CD1c-positive myeloid dendritic cell (primary cell): ENCODE results near the gene SYT11.
"Not testable (repeated sequence)": the region's sequence is repeated elsewhere in the genome, so short reads cannot be mapped to it uniquely, and the experiment has no call there.

ENCODE experiments used
- DNase-seq: peaks from one replicate; pipeline ENCODE4 v3.0.0-alpha.2; 2016; ENCODE audit errors: extremely low spot score

Gene SYT11

DNA sequence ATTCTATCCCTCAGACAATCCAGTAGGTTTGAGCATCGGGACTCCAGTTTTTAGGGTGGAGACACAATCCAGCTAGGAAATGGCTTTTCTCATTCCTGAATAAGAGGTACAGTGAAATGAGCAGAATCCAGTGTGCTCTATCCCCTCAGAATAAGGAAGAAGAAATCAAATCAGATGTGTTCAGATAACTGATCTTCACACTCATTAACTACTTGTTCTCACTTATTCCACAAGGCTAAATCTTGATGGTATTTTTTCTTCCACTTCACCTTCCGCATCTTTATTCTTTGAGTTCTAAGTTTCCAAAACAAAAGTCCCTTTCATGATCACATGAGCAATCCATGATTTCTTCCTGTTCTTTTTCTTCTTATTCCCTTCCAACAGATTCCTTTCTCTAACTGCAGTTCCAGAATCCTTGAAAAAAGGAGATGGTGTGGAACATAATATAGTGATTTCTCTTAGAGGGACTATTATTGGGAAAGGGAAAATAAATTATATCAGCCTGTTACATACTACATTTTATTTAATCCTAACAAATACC is 1.7 kb downstream of the SYT11 start:
- DNase-seq: no peak

DNA sequence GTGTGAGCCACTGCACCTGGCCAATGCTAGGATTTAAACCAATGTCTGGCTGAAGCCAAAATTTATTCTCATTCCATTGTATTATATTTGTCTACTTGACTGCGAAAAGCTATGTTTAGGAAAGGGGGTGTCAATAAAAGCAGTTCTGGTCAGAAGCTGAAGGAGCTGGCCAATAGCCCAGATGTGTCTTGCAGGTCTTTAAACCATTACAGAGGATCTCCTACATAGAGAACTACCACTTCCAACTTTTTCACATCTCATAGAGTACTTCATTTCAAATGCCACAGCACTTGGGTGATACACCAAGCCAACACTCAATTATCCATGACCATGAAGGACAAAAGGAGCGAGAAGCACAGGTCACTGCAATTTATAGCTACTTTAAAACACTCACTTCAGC is 2.5 kb downstream of the SYT11 start:
- DNase-seq: no peak

DNA sequence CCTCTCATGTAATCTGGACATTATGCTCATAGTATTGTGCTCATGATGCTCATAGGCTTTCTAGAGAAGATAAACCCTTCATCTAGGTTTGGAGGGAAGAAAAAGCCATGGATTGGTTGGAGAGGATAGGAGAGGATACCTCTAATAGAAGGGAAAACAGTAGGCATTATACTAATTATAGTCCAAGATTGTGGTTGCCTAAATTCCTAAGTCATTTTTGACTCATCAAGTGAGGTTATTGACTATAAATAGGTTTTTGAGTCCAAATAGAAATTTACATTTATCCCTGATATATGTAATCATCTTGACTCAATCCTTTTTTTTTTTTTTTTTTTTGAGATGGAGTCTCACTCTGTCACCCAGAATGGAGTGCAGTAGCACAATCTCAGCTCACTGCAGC is 5.0 kb downstream of the SYT11 start:
- no peak for DNase-seq

DNA sequence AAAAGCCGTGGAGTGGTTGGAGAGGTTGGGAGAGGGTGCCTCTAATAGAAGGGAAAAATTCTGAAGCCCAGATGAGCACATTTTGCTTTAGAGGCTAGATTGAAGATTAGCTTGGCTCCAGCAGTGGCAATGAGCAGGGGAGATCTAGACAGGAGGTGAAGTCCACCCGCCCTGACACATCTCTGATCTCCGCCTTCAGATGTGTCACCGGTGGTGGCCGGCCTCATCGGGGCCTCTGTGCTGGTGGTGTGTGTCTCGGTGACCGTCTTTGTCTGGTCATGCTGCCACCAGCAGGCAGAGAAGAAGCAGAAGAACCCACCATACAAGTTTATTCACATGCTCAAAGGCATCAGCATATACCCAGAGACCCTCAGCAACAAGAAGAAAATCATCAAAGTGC is 8.4 kb downstream of the SYT11 start:
- no peak for DNase-seq

DNA sequence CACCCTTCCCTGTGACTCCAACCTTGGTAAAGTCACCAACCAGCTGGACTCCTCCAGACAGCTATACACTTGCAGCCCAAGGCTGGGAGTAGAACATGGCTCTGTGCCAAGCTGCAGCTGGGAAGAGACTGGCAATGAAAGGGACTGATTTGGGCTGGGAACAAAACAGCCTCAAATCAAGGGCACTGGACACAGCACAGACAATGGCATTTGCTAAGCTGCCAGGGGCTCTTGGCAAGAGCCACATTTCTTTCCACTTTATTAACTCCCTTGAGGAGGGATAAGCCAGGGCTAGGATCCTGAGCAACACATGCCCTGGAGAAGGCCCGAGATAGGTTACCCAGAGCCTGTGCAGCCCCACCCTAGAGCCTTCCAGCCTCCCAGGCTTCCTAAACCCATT is 12.0 kb downstream of the SYT11 start:
- no peak for DNase-seq

DNA sequence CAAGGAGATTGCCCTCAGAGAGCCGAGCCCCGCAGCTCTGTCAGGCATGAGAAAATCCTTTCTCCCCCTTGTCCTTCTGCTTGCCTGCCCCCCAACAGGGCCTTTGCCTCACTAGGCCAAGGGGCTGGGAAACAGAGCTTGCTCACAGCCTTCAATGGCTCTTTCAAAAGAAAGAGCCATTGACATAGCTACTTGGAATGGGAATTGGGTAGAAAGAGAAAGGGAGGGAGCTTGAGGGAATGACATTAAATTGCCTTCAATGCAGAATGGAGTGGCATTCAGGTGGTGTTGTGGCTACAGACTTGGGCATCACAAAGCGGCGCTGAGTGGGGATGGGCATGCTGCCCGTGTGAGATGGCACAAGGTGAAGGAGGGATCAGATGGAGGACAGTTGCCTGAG is 13.2 kb downstream of the SYT11 start:
- DNase-seq: no peak

DNA sequence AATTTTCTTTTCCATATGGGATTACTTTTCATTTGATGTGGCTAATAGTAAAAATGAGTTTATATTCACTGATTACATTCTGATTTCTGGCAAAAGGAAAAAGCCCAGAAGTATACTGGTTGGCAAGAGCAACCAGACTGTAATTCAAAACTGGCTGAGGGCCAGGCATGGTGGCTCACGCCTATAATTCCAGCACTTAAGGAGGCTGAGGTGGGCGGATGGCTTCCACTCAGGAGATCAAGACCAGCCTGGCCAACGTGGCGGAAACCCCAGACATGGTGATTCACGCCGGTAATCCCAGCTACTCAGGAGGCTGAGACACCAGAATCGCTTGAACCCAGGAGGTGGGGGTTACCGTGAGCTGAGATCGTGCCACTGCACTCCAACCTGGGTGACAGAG is 14.5 kb downstream of the SYT11 start:
- DNase-seq: no peak

DNA sequence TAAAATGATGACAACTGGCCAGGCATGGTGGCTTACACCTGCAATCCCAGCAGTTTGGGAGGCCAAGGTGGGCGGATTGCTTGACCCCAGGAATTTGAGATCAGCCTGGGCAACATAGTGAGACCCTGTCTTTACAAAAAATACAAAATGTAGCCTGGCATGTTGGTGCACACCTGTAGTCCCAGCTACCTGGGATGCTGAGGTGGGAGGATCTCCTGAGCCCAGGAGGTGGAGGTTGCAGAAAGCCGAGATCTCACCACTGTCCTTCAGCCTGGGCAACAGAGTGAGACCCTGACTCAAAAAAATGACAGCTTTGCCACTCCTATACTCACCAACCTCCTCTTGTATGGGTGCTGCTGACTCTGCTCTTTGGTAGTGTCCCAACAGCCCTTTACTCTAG is 18.6 kb downstream of the SYT11 start:
- no peak for DNase-seq

DNA sequence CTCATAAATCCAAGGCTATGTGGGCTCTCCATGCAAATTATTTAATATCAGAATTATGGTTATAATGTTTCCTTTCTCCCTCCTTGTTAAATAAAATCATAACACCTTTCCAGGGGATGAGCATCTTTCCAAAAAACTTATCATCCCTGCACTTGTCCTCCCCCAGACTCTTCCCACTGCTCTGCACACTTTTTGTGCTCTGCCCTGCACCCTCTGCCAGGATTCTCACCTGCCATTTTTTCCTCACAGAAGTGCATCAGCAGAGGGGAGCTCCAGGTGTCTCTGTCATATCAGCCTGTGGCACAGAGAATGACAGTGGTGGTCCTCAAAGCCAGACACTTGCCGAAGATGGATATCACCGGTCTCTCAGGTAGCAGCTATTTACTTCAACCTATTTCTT is 20.9 kb downstream of the SYT11 start:
- no peak for DNase-seq

DNA sequence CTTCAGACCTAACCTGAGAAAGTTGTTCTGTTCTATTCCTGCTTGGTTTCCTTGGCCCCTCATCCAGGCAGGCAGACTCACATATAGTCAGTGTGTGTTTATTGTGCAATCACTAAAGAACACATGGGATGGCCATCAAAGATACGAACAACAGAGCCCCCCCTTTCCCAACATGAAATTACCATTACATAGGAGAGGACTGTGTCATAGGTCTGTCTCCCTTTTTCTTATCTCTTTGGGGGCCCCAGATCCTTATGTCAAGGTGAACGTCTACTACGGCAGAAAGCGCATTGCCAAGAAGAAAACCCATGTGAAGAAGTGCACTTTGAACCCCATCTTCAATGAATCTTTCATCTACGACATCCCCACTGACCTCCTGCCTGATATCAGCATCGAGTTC is 21.6 kb downstream of the SYT11 start:
- DNase-seq: no peak

DNA sequence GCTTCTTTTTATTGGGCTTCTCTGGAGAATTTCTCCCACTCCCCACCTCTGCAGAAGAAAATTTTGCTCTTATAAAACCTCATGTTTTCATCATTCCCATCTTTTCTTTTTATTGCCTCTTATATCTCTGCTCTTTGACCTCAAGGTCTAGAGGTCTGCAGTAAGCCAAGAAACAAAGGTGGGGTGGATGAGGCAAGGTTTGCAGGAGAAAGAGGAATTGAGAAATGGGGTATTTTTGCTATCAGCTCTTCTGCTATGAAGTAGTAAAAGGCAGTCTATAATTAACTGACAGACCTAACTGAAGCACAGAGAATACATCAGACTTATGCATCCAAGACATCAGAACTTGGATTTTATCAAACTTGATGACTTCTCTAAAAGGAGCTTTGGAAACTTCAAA is 22.9 kb downstream of the SYT11 start:
- DNase-seq: no peak

DNA sequence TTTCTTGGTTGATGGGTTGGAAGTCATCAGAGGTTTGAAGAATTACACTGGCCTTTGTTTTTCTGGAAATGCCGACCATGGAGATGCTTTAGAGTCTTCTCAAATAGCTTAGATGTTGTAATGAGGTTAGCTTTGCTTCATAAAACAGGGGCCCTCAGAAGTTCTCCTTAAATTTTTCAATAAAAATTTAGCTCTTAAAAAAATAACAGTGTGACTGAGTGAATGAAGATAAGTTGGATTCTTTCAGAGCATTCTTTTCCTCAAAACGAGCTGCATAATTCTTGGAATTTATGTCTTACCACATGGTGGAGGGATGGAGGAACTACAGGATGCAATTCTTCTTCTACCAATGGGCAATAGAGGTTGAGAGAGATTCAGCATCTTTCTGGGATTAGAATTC is 23.4 kb downstream of the SYT11 start:
- DNase-seq: no peak

DNA sequence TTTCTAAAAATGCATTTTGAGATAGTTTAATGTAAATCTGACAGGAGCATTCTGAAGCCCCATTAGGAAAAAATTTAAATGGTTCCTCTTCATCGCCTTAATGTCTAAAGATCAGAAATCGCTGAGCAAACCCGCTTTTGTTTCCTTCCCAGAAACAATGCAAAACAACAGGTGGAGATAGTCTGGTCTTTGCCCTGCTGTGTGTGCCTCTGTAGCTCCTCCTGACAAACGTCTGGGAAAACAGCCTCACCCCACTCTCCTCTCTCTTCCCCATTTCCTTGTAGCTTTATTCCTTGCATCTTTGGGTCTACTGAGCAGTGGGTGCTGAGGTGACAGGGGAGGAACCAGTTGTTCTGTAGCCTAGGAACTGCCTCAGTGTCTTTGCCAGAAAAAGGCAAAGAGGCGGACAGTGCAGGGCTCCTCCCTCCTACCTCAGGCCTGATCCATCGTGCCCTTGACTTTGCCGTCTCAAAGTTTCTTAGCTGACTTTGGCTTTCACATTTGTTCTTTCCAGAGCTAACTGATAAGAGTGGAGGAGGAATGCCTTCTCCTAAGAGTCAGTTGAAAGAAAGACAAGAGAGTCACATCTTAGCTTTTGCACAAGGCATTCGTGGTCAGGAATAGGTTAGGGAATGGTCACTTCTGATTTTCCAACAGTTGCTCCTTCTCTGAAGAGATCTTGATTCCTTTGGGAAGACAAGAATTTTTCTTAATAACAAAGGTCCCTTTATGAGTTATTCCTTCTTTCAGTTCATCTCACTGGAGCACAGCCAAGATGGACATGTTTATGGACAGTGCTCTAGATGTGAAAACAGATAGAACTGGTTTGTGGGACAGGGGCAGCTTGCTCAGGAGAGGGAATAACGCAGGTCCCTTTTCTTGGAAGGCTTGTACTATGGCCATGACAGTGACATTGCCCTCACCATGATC is 24.9 kb downstream of the SYT11 start:
- no peak for DNase-seq

DNA sequence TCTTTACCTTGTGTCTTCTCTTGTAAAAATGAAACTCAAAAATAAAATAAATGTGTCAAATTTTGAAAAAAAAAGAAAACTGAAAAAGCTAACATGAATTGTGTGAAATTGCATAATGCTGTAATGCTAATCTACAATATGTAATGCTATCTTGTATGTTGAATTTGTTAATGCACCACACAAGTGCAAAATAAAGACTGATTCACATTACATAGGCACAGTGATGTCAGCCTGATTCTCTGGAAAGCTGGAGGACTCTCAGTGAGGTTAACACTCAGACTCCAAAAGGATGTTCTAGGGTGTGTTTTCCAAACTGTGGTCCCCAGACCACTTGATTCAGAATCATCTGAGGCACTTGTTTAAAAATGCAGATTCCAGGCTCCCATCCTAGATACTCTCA is 25.6 kb downstream of the SYT11 start:
- DNase-seq: no peak

DNA sequence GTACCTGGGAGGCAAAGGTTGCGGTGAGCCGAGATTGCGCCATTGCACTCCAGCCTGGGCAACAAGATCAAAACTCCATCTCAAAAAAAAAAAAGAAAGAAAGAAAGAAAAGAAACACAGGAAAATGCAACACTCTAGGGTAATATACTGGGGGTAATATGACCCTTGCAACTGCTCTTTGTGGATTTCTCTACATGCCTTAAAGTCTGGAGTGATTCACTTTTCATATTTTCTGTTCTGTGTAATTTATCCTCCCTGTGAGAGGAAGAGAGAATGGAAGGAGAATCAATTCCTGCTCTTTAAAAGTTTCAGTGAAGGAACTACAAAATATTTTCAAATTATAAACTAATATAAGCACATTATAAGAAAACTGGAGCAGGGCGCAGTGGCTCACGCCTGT is 29.1 kb downstream of the SYT11 start:
- DNase-seq: no peak

DNA sequence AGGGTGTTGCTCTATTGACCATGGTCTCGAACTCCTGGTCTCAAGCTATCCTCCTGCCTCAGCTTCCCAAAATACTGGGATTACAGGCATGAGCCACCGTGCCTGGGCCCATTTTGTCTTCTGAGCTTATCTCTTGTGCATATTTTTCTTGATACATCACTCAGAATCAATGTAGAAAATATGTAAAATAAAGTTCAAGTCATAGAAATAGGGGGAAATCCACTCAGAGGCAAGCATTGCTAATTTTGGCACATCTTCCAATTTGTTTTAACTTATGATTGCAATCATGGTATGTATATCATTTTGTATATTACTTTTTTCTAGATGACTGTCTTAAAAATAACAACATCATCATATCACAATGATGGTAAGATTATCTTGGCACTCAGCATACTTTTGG is 30.2 kb downstream of the SYT11 start:
- DNase-seq: no peak

DNA sequence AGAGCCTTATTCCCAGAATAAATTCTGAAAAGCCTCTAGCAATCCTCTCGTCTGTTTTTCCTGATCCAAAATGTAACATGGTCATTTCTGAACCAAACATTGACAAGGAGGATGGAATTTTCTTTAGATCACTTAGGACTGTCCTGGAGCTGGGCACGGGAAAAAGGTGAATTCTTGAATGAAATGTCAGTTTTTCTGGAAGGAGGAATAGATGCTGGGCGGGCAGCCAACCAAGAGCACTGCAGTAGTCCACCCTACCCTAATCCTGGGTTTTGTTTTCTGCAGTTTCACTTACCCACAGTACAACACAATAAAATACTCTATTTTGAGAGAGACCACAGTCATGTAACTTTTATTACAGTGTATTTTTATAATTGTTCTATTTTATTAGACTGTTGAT is 30.9 kb downstream of the SYT11 start:
- DNase-seq: no peak

DNA sequence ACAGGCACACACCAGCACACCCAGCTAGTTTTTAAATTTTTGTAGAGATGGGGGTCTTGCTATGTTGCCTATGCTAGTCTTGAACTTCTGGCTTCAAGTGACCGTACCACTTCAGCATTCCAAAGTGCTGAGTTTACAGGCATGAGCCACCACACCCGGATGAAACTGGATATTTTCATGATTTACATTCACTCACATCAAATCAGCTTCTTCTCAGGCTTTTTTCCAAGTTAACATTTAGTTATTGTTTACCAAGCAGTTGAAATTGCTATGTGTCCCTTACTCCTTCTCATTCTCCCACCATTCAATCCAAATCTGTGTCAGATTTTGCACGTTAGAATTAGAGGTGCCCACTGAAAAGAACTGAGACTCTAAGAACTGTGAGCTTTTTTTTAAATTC is 33.4 kb downstream of the SYT11 start:
- no peak for DNase-seq

DNA sequence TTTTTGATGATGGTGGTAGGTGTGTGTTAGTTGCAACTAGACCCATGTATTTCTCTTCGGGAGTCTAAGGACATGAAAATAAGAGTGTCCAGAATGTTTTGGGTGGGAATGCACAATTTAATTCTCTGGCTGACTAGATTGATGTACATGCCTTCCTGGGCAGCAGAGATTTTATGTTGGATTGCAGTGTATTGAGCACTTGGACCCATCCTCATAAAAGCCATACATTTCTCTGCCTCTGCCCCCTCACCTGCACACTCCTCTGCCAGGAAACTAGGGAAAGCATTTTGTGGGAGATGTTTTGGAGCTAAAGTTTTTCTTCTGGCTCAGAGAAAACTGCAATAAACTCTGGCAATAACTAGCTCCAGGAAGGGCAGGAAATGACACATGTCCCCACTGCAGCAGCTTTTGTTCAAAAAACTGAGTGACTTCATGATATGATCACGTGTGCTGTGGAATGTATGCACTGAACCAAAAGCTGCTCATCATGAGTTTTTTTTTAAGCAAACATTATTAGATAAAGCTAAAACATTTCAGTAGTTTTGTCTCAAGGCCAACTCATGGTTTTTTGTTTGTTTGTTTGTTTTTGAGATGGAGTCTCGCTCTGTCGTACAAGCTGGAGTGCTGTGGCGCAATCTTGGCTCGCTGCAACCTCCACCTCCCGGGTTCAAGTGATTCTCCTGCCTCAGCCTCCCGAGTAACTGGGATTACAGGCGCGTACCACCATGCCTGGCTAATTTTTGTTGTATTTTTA is 34.2 kb downstream of the SYT11 start:
- DNase-seq: peak; percentile 37

DNA sequence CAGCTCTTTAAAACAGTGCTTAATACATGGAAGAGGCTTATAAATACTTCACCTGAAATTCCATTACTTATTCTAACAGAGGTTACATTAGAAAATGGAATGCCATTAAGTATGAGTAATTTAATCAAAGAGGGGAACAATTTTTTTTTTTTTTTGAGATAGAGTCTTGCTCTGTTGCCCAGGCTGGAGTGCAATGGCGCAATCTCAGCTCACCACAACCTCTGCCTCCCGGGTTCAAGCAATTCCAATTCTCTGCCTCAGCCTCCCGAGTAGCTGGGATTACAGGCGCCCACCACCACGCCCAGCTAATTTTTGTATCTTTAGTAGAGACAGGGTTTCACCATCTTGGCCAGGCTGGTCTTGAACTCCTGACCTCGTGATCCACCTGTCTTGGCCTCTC is 36.2 kb downstream of the SYT11 start:
- DNase-seq: not testable (repeated sequence)

DNA sequence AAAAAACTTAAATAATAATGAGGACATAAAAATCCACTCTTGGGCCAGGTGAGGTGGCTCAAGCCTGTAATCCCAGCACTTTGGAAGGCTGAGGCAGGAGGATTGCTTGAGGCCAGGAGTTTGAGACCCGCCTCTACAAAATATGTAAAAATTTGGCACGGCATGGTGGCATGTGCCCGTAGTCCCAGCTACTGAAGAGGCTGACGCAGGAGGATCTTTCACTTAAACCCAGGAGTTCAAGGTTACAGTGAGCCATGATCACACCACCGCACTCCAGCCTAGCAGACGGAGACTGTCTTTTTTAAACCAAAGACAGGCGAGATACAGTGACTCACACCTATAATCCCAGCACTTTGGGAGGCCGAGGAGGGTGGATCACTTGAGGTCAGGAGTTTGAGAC is 37.1 kb downstream of the SYT11 start:
- DNase-seq: not testable (repeated sequence)

DNA sequence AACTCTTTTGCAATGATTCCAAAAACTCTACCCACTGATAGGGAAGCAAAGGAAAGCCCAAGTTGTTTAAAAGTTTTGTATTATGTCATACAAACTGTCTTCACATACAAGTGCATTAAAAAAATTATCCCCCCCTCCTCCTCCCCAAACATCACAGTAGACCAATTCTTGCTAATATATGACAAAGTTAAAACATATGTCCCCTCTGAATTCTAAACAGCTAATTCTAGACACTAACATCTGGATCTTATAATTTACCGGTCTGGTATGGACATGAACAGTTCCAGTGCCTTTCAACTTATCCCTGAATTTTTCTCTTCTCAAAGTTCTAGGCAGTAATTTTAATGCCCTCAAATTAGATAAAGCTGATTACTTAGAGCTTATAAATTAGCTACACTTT is 38.4 kb downstream of the SYT11 start:
- no peak for DNase-seq

DNA sequence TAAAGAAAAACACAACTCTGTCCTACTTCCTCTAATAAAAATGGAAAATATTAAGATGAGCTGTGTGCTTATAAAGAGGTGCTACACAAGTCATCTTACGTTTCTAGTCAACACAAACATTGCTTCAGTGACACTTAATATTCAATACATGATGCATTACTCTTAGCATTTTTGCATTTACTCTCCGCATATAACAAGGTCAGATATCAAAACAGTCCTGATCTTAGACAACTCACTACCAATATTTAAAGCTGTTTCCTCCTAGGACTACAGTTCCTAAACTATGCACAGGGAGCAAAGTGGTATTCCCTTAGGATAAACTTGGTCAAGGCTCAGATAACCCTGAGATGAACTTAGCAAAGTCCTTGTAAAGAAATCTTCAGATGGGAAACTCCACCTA is 39.5 kb downstream of the SYT11 start:
- DNase-seq: no peak
